ENCODE data around the gene SLIT3. TPM values are rescaled to one million over a fixed set of nuclear protein-coding genes. Genes with fewer than 3 reads are reported as not detected.
A peak's percentile ranks its signal among the peaks of the same experiment; 100 is the strongest.

SLIT3 gene
- total RNA-seq, 1 experiment from 2014 or later: 0.92 TPM

DNA sequence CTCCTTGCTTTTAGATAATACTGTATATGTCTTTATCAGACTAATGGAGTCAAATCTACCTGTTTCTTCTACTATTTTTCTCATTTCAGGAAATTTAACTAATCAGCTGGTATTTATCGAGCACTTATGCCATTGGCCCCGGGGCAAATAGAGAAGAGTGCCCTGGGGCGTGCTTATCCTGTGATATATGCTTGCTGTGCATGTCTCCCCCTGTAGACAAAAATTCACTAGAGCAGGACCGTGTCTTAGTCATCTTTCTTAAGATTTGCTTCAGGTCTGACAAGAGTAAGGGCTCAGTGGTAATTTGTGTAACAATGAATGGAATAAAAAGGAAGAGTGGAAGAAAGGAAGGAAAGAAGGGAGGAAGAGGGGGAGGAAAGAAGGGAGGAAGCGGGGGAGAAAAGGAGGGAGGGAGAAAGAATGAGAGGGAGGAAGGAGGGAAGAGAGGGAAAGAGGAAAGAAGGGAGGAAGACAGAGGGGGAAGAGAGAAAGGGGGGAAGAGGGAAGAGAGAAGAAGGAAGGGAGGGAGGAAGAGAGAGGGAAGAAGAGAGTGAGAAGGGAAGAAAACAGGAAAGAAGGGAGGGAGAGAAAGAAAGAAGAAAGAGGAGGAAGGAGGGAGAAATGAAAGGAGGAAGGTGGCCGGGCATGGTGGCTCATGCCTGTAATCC is 426.1 kb downstream of the SLIT3 start:
- H4K8ac ChIP-seq (replicated peaks; ENCODE audit: insufficient read length, low read depth, low read length): no peak overlapping the region
- H3K9me3 ChIP-seq (ENCODE audit: control insufficient read depth, low read depth, low read length): no peaks in the 10 kb centered on the region
- no peak overlapping the region for H2BK120ac ChIP-seq (ENCODE audit: low read depth, low read length, poor library complexity, severe bottlenecking)
- H3K18ac ChIP-seq (ENCODE audit: insufficient read length, low read depth, low read length): no peak overlapping the region
- no peaks in the 10 kb centered on the region for H3K27me3 ChIP-seq (ENCODE audit: insufficient read depth, low read length)
- H3K79me2 ChIP-seq (ENCODE audit: insufficient read depth, low read length): no peaks in the 10 kb centered on the region
- no peak overlapping the region for H3K56ac ChIP-seq (ENCODE audit: insufficient read length, low read depth, low read length)
- Mint-ChIP-seq H3K4me1 (peaks cover 14 to 20% of the 10 kb centered on the region in 2 experiments), H3K36me3 (ENCODE audit: insufficient read depth in 1 of 3, low read depth in 3 of 3) (no peaks in the 10 kb centered on the region), H3K27me3 (ENCODE audit: low read depth) (peaks cover 11% of the 10 kb centered on the region), H3K27ac (no peak overlapping the region), H3K4me3 (no peak overlapping the region; a peak in 1 of 5 replicates), H3K9me3 (no peaks in the 10 kb centered on the region)
- H3K4ac ChIP-seq (ENCODE audit: low read depth, low read length): no peak overlapping the region
- no peak overlapping the region for H4K5ac ChIP-seq (ENCODE audit: insufficient read length, low read depth, low read length)
- H3K4me1 ChIP-seq (ENCODE audit: insufficient read depth, low read length): no peaks in the 10 kb centered on the region; the same call in 1 of the 2 replicates
- no peak overlapping the region for H2BK20ac ChIP-seq (ENCODE audit: low read depth, low read length, poor library complexity, severe bottlenecking)
- no peak overlapping the region for H3K9ac ChIP-seq (ENCODE audit: extremely low read depth, insufficient read length, low read length)
- H4K20me1 ChIP-seq (ENCODE audit: control insufficient read depth, insufficient read depth, insufficient read length): no peaks in the 10 kb centered on the region
- no peak overlapping the region for H2AFZ ChIP-seq (ENCODE audit: low read length)
- H4K91ac ChIP-seq (ENCODE audit: insufficient read length, low read depth, low read length): no peak overlapping the region
- no peak overlapping the region for H3K4me2 ChIP-seq (ENCODE audit: insufficient read depth, insufficient read length, low read length)
- H3T11ph ChIP-seq (ENCODE audit: low read length): no peak overlapping the region
- peak; percentile 72 for TF ChIP-seq CTCF (conservative IDR thresholded peaks at IDR 0.05)
- H3K27ac ChIP-seq (ENCODE audit: insufficient read length, low read depth, low read length): no peak overlapping the region
- no CpG with 5 or more reads among the region's 6 CpGs for WGBS (ENCODE audit: extremely low coverage, insufficient read length, low lambda C conversion rate)
- peak; percentile 48 for DNase-seq
- H2BK15ac ChIP-seq (ENCODE audit: low read depth, low read length): no peak overlapping the region
- no peaks in the 10 kb centered on the region for H3K23me2 ChIP-seq (ENCODE audit: insufficient read length, low read depth, low read length, poor library complexity, severe bottlenecking)
- H3K23ac ChIP-seq (ENCODE audit: insufficient read length, low read depth, low read length): no peak overlapping the region
- no peak overlapping the region for H3K14ac ChIP-seq (ENCODE audit: insufficient read depth, low read length)
- no peak overlapping the region for H2AK5ac ChIP-seq (ENCODE audit: insufficient read length, low read length)
- no peak overlapping the region for H2BK12ac ChIP-seq (ENCODE audit: insufficient read length, low read depth, low read length)
- H2BK5ac ChIP-seq (ENCODE audit: insufficient read length, low read length): no peak overlapping the region
- no peaks in the 10 kb centered on the region for H3K79me1 ChIP-seq (ENCODE audit: insufficient read depth, low read depth, low read length, poor library complexity, severe bottlenecking)
